CD14-positive monocyte (primary cell): ENCODE measurements around the gene HERPUD2. TPM values are rescaled to one million over a fixed set of nuclear protein-coding genes. Genes with fewer than 3 reads are reported as not detected.

Experiments
- DNase-seq, 3 donors: peaks; one replicate each; pipeline ENCODE4 v3.0.0-alpha.2; 2011 to 2022
- H2AFZ ChIP-seq: 2 replicates; pipeline ENCODE4 v1.6.0; 2012; ENCODE audit warnings: mild to moderate bottlenecking, low read depth, low read length, inconsistent platforms; ENCODE audit not compliant: insufficient read depth, poor library complexity, severe bottlenecking
- H3K27ac ChIP-seq, 2 donors: 1 replicate in 1 of 2; 2 replicates in 1 of 2; pipeline ENCODE4 v1.5.1; 2012 to 2013; ENCODE audit warnings: low read length in 2 of 2, control low read depth in 1 of 2, inconsistent platforms in 1 of 2, low read depth in 1 of 2, mild to moderate bottlenecking in 1 of 2
- H3K27me3 ChIP-seq, 2 donors: one replicate each; pipeline versions ENCODE4 v1.6.0 to v1.6.1; 2011 to 2013; ENCODE audit warnings: low read length in 2 of 2; ENCODE audit not compliant: control insufficient read depth in 2 of 2, insufficient read depth in 2 of 2
- H3K36me3 ChIP-seq, 2 donors: replicated peaks in 1 of 2; 1 replicate in 1 of 2; 2 replicates in 1 of 2; pipeline versions ENCODE4 v1.5.1 to v1.6.1; 2012 to 2013; ENCODE audit warnings: low read length in 2 of 2, control low read depth in 1 of 2, inconsistent platforms in 1 of 2, mild to moderate bottlenecking in 1 of 2; ENCODE audit not compliant: insufficient read depth in 2 of 2, control insufficient read depth in 1 of 2
- H3K4me1 ChIP-seq, 2 donors: 1 replicate in 1 of 2; 2 replicates in 1 of 2; pipeline versions ENCODE4 v1.5.1 to v1.6.1; 2012 to 2013; ENCODE audit warnings: low read length in 2 of 2, control low read depth in 1 of 2, inconsistent platforms in 1 of 2, mild to moderate bottlenecking in 1 of 2, moderate library complexity in 1 of 2; ENCODE audit not compliant: insufficient read depth in 2 of 2, control insufficient read depth in 1 of 2
- H3K4me2 ChIP-seq: replicated peaks from 2 replicates; pipeline ENCODE3; 2012; ENCODE audit warnings: low read length, moderate library complexity, mild to moderate bottlenecking; ENCODE audit not compliant: poor library complexity, severe bottlenecking; ENCODE audit errors: extremely low read depth
- H3K4me3 ChIP-seq, 3 experiments: fragments of 200-600 bp in 1 of 3; sonication (generic) in 1 of 3; replicated peaks in 1 of 3; 1 replicate in 2 of 3; 2 replicates in 1 of 3; pipeline ENCODE4 v1.5.1; 2011 to 2013; ENCODE audit warnings: low read length in 3 of 3, mild to moderate bottlenecking in 3 of 3, control low read depth in 2 of 3, low read depth in 2 of 3, inconsistent platforms in 1 of 3, moderate library complexity in 1 of 3
- H3K79me2 ChIP-seq: 2 replicates; pipeline ENCODE4 v1.6.0; 2012; ENCODE audit warnings: mild to moderate bottlenecking, control low read depth, inconsistent platforms, low read length, moderate library complexity; ENCODE audit not compliant: insufficient read depth
- H3K9ac ChIP-seq: 2 replicates; pipeline ENCODE4 v1.6.0; 2017; ENCODE audit warnings: low read length, mild to moderate bottlenecking; ENCODE audit not compliant: insufficient read depth, poor library complexity, severe bottlenecking
- H3K9me3 ChIP-seq, 2 donors: replicated peaks in 1 of 2; 1 replicate in 1 of 2; 2 replicates in 1 of 2; pipeline versions ENCODE4 v1.5.1 to v1.6.1; 2012 to 2013; ENCODE audit warnings: low read length in 2 of 2, control low read depth in 1 of 2; ENCODE audit not compliant: control insufficient read depth in 1 of 2, insufficient read depth in 1 of 2
- H4K20me1 ChIP-seq: 2 replicates; pipeline ENCODE4 v1.6.0; 2012; ENCODE audit warnings: mild to moderate bottlenecking, low read length, control low read depth, moderate library complexity; ENCODE audit not compliant: insufficient read depth
- H3K27ac Mint-ChIP-seq, 7 donors: one replicate each; pipeline ENCODE4 v1.8.0; 2020; ENCODE audit warnings: mild to moderate bottlenecking in 7 of 7, mixed read lengths in 7 of 7, moderate library complexity in 6 of 7, inconsistent platforms in 2 of 7
- H3K27me3 Mint-ChIP-seq, 3 donors: one replicate each; pipeline ENCODE4 v1.8.0; 2021 to 2022; ENCODE audit warnings: low read depth in 3 of 3, mild to moderate bottlenecking in 3 of 3, mixed read lengths in 3 of 3, moderate library complexity in 3 of 3, inconsistent platforms in 1 of 3
- H3K36me3 Mint-ChIP-seq, 2 donors: one replicate each; pipeline ENCODE4 v1.8.0; 2020; ENCODE audit warnings: mixed read lengths in 2 of 2, inconsistent platforms in 1 of 2, mild to moderate bottlenecking in 1 of 2
- H3K4me1 Mint-ChIP-seq: one replicate; pipeline ENCODE4 v1.8.0; 2020; ENCODE audit warnings: mild to moderate bottlenecking, mixed read lengths
- H3K4me3 Mint-ChIP-seq, 2 donors: one replicate each; pipeline ENCODE4 v1.8.0; 2020; ENCODE audit warnings: mild to moderate bottlenecking in 2 of 2, mixed read lengths in 2 of 2, moderate library complexity in 1 of 2
- H3K9me3 Mint-ChIP-seq, 7 donors: one replicate each; pipeline ENCODE4 v1.8.0; 2020 to 2022; ENCODE audit warnings: mixed read lengths in 7 of 7, mild to moderate bottlenecking in 6 of 7, moderate library complexity in 6 of 7, inconsistent platforms in 2 of 7
- CTCF ChIP-seq: fragments of 200-600 bp; IDR thresholded peaks from one replicate; pipeline ENCODE4 v1.8.0; 2022; ENCODE audit warnings: antibody characterized with exemption, mild to moderate bottlenecking
- WGBS: methylation state at CpG from one replicate; pipeline ENCODE4 v1.1.5; 2013; ENCODE audit warnings: missing lambda C conversion rate; ENCODE audit not compliant: insufficient coverage; 5-methylcytosine and 5-hydroxymethylcytosine counted together
- intact Hi-C, 2 donors: fragments of 100-400 bp; cut with micrococcal nuclease; formaldehyde crosslinking; loops; one replicate each; pipeline versions ENCODE4 v1.15.0 to v1.15.1; 2023
- polyA plus RNA-seq, 3 donors: library from polyadenylated mRNA; depleted of rRNA in 1 of 3; unstranded in 2 of 3; stranded (reverse) in 1 of 3; fragments of 300-500 nt in 2 of 3; fragments of >200 nt in 1 of 3; fragmentation: Illumina TruSeq in 2 of 3; gene quantifications; 1 replicate in 2 of 3; 2 replicates in 1 of 3; pipeline ENCODE4 v1.2.3, GENCODE V29; 2012 to 2021

HERPUD2 gene
- polyA plus RNA-seq, 3 donors = 36.1 to 40.9 (median 36.4) TPM

- H3K4me3 ChIP-seq = no peak overlapping the region
- no peak overlapping the region for H2AFZ ChIP-seq
- H3K36me3 ChIP-seq = no peaks in the 10 kb centered on the region
- no peaks in the 10 kb centered on the region for H4K20me1 ChIP-seq
- no peaks in the 10 kb centered on the region for H3K79me2 ChIP-seq
- DNase-seq = no peak
- H3K4me2 ChIP-seq = no peak overlapping the region
- no peaks in the 10 kb centered on the region for H3K9me3 ChIP-seq
- no peak for TF ChIP-seq CTCF
- H3K27me3 ChIP-seq = no peaks in the 10 kb centered on the region
- Mint-ChIP-seq H3K4me1 (no peaks in the 10 kb centered on the region), H3K36me3 (no peaks in the 10 kb centered on the region), H3K4me3 (no peak overlapping the region), H3K27ac (no peak overlapping the region), H3K27me3 (peaks cover 2 to 6% (median 5%) of the 10 kb centered on the region in 3 donors), H3K9me3 (no peaks in the 10 kb centered on the region)
- no peak overlapping the region for H3K27ac ChIP-seq
- no peaks in the 10 kb centered on the region for H3K4me1 ChIP-seq
- WGBS = 100% methylated on average over 1 of the region's 1 CpG
- intact Hi-C loops = loop anchor here (5.0 to 10.0 kb wide), 2 partner anchors 193 to 795 kb away; no protein-coding TSS in a partner anchor
- no peak overlapping the region for H3K9ac ChIP-seq
These were observed 75.1 kb downstream of the HERPUD2 start for GRCh38 chr7:35619863-35620262.

- Mint-ChIP-seq H3K4me3 (no peak overlapping the region), H3K27me3 (peaks cover 2 to 6% (median 5%) of the 10 kb centered on the region in 3 donors), H3K4me1 (no peaks in the 10 kb centered on the region), H3K27ac (no peak overlapping the region), H3K36me3 (no peaks in the 10 kb centered on the region), H3K9me3 (peaks cover 0 to 3% (median 0%) of the 10 kb centered on the region in 7 donors)
- H3K27ac ChIP-seq = no peak overlapping the region
- WGBS = no CpG with 5 or more reads among the region's 3 CpGs
- no peak overlapping the region for H3K4me3 ChIP-seq
- no peak overlapping the region for H3K4me2 ChIP-seq
- no peaks in the 10 kb centered on the region for H3K9me3 ChIP-seq
- no peaks in the 10 kb centered on the region for H3K27me3 ChIP-seq
- no peaks in the 10 kb centered on the region for H3K36me3 ChIP-seq
- H4K20me1 ChIP-seq = no peaks in the 10 kb centered on the region
- H3K4me1 ChIP-seq = no peaks in the 10 kb centered on the region
- H2AFZ ChIP-seq = no peak overlapping the region
- intact Hi-C loops = no loop called here
- H3K9ac ChIP-seq = no peak overlapping the region
- no peak for DNase-seq
- no peak for TF ChIP-seq CTCF
- H3K79me2 ChIP-seq = no peaks in the 10 kb centered on the region
These were observed 77.9 kb downstream of the HERPUD2 start for GRCh38 chr7:35617041-35617440.
